Keratinocyte (primary cell): Measurements from ENCODE around the gene NATD1. TPM values are rescaled to one million over a fixed set of nuclear protein-coding genes. Genes with fewer than 3 reads are reported as not detected.
A peak's percentile ranks its signal among the peaks of the same experiment; 100 is the strongest.

Experiments used
- DNase-seq: peaks from one replicate; pipeline ENCODE4 v3.0.0-alpha.2; 2011; ENCODE audit warnings: low read depth, missing footprints, low spot score
- FAIRE-seq: peaks from 2 replicates; lab custom pipeline; 2011; peaks lifted over from hg19 to GRCh38; lab: Jason Lieb, UNC
- H2AFZ ChIP-seq: 2 replicates; pipeline ENCODE4 v1.6.0; 2012; ENCODE audit warnings: low read length, control low read depth, inconsistent platforms; ENCODE audit not compliant: control insufficient read depth
- H3K27ac ChIP-seq: 2 replicates; pipeline ENCODE4 v1.5.1; 2011; ENCODE audit warnings: low read length; ENCODE audit not compliant: control insufficient read depth, insufficient read depth
- H3K27me3 ChIP-seq: 3 replicates; pipeline ENCODE4 v1.6.0; 2011; ENCODE audit warnings: low read length; ENCODE audit not compliant: control insufficient read depth, insufficient read depth; ENCODE audit errors: extremely low read depth
- H3K36me3 ChIP-seq, 2 experiments: 2 replicates in 1 of 2; 3 replicates in 1 of 2; pipeline ENCODE4 v1.5.1; 2011; ENCODE audit warnings: low read length in 2 of 2, mild to moderate bottlenecking in 1 of 2; ENCODE audit not compliant: control insufficient read depth in 2 of 2, insufficient read depth in 2 of 2; ENCODE audit errors: extremely low read depth in 1 of 2
- H3K4me1 ChIP-seq: 3 replicates; pipeline ENCODE4 v1.5.1; 2011; ENCODE audit warnings: low read length; ENCODE audit not compliant: control insufficient read depth, insufficient read depth; ENCODE audit errors: extremely low read depth
- H3K4me2 ChIP-seq: 3 replicates; pipeline ENCODE4 v1.6.0; 2011; ENCODE audit warnings: low read depth, low read length; ENCODE audit not compliant: control insufficient read depth, insufficient read depth; ENCODE audit errors: extremely low read depth
- H3K4me3 ChIP-seq, 3 experiments: fragments of 200-600 bp in 1 of 3; sonication (generic) in 1 of 3; 2 replicates in 2 of 3; 3 replicates in 1 of 3; pipeline ENCODE4 v1.5.1; 2011 to 2016; ENCODE audit warnings: low read length in 3 of 3, mild to moderate bottlenecking in 3 of 3, control low read depth in 2 of 3, inconsistent platforms in 1 of 3, low read depth in 1 of 3, mixed read lengths in 1 of 3, mixed run types in 1 of 3, moderate library complexity in 1 of 3; ENCODE audit not compliant: control insufficient read depth in 2 of 3, insufficient read depth in 2 of 3; ENCODE audit errors: extremely low read depth in 1 of 3
- H3K79me2 ChIP-seq: 2 replicates; pipeline ENCODE4 v1.6.0; 2012; ENCODE audit warnings: low read length; ENCODE audit not compliant: control insufficient read depth, insufficient read depth
- H3K9ac ChIP-seq: 3 replicates; pipeline ENCODE4 v1.6.0; 2011; ENCODE audit warnings: low read length; ENCODE audit not compliant: control insufficient read depth, insufficient read depth; ENCODE audit errors: extremely low read depth
- H3K9me1 ChIP-seq: 3 replicates; pipeline ENCODE4 v1.6.0; 2011; ENCODE audit warnings: low read length; ENCODE audit not compliant: control insufficient read depth, insufficient read depth; ENCODE audit errors: extremely low read depth
- H3K9me3 ChIP-seq: 2 replicates; pipeline ENCODE4 v1.5.1; 2012; ENCODE audit warnings: low read depth, low read length; ENCODE audit not compliant: control insufficient read depth
- H4K20me1 ChIP-seq: 3 replicates; pipeline ENCODE4 v1.6.0; 2011; ENCODE audit warnings: low read length; ENCODE audit not compliant: control insufficient read depth, insufficient read depth; ENCODE audit errors: extremely low read depth
- EZH2 ChIP-seq: IDR thresholded peaks from one replicate; pipeline ENCODE4 v1.6.1; 2012; ENCODE audit warnings: inconsistent platforms, mild to moderate bottlenecking, low read length, moderate library complexity
- dilution Hi-C: fragments of 300-500 bp; cut with MboI; formaldehyde crosslinking; loops from one replicate; pipeline ENCODE4 v1.7.0; 2020; ENCODE audit warnings: low sequenced_read_pairs; ENCODE audit not compliant: extremely low pct_ligation_motif_present
- polyA plus RNA-seq, 5 experiments: library from polyadenylated mRNA; depleted of rRNA in 3 of 5; stranded (reverse) in 3 of 5; stranded (forward) in 1 of 5; unstranded in 1 of 5; fragments of >200 nt; gene quantifications; 1 replicate in 1 of 5; 2 replicates in 3 of 5; 3 replicates in 1 of 5; pipeline versions ENCODE4 v1.2.1 to v1.2.3, GENCODE V29; 2011 to 2012; ENCODE audit warnings: missing spikeins in 2 of 5, low read depth in 1 of 5, low replicate concordance in 1 of 5
- TF ChIP-seq, protein P1 (sequence below), 3 experiments: IDR thresholded peaks in 1 of 3; conservative IDR thresholded peaks in 1 of 3; optimal IDR thresholded peaks in 1 of 3; 2 replicates in 2 of 3; 3 replicates in 1 of 3; pipeline versions ENCODE3 to v1.5.1; 2011; ENCODE audit warnings: low read length in 3 of 3, mild to moderate bottlenecking in 3 of 3, moderate library complexity in 2 of 3, control low read depth in 1 of 3, inconsistent platforms in 1 of 3; ENCODE audit not compliant: insufficient read depth in 2 of 3; ENCODE audit errors: extremely low read depth in 1 of 3

The NATD1 gene
- polyA plus RNA-seq, 1 donor (not counting 4 experiments of a cell fraction or from before 2014, with no cell fraction given): 1.5 TPM

- TF ChIP-seq, protein P1, sequence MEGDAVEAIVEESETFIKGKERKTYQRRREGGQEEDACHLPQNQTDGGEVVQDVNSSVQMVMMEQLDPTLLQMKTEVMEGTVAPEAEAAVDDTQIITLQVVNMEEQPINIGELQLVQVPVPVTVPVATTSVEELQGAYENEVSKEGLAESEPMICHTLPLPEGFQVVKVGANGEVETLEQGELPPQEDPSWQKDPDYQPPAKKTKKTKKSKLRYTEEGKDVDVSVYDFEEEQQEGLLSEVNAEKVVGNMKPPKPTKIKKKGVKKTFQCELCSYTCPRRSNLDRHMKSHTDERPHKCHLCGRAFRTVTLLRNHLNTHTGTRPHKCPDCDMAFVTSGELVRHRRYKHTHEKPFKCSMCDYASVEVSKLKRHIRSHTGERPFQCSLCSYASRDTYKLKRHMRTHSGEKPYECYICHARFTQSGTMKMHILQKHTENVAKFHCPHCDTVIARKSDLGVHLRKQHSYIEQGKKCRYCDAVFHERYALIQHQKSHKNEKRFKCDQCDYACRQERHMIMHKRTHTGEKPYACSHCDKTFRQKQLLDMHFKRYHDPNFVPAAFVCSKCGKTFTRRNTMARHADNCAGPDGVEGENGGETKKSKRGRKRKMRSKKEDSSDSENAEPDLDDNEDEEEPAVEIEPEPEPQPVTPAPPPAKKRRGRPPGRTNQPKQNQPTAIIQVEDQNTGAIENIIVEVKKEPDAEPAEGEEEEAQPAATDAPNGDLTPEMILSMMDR (optimal IDR thresholded peaks at IDR 0.05 in 1 of 3, IDR thresholded peaks at IDR 0.05 in 1 of 3, conservative IDR thresholded peaks at IDR 0.05 in 1 of 3; ENCODE audit: extremely low read depth in 1 of 3, insufficient read depth in 2 of 3, low read length in 3 of 3): no peak
- TF ChIP-seq EZH2: no peak
- Histone ChIP-seq H4K20me1 (no peaks in the 10 kb centered on the region), H2AFZ (no peak overlapping the region), H3K9ac (no peak overlapping the region), H3K9me3 (no peaks in the 10 kb centered on the region), H3K27ac (no peak overlapping the region), H3K4me3 (no peak overlapping the region), H3K9me1 (no peaks in the 10 kb centered on the region), H3K4me2 (no peak overlapping the region), H3K4me1 (peaks cover 18% of the 10 kb centered on the region), H3K27me3 (no peaks in the 10 kb centered on the region), H3K79me2 (no peaks in the 10 kb centered on the region), H3K36me3 (no peaks in the 10 kb centered on the region)
- dilution Hi-C loops: no loop called here
- DNase-seq (no peak), FAIRE-seq (no peak)
Measured at GRCh38 chr17:21277332-21277731, 24.1 kb upstream of the NATD1 start.

- no peak for FAIRE-seq
- Histone ChIP-seq H3K27ac (no peak overlapping the region), H3K9me1 (no peaks in the 10 kb centered on the region), H3K27me3 (no peaks in the 10 kb centered on the region), H3K36me3 (no peaks in the 10 kb centered on the region), H4K20me1 (no peaks in the 10 kb centered on the region), H3K4me3 (peak overlapping the region in 2 of 3 experiments; percentile 46 to 70), H3K9ac (peak overlapping the region; percentile 36), H2AFZ (peak overlapping the region; percentile 95), H3K4me1 (peaks cover 12% of the 10 kb centered on the region), H3K4me2 (peak overlapping the region; percentile 85), H3K9me3 (no peaks in the 10 kb centered on the region), H3K79me2 (no peaks in the 10 kb centered on the region)
- dilution Hi-C loops: no loop called here
- no peak for DNase-seq
- TF ChIP-seq, protein P1 (optimal IDR thresholded peaks at IDR 0.05 in 1 of 3, IDR thresholded peaks at IDR 0.05 in 1 of 3, conservative IDR thresholded peaks at IDR 0.05 in 1 of 3; ENCODE audit: extremely low read depth in 1 of 3, insufficient read depth in 2 of 3, low read length in 3 of 3): peak in 1 of 3 experiments; percentile 1
- TF ChIP-seq EZH2: no peak
Measured at GRCh38 chr17:21276264-21276588, 23.0 kb upstream of the NATD1 start.
